Fibroblast of lung (primary cell): ENCODE data around the gene TOR4A.

Source experiments
- CTCF ChIP-seq, 2 donors: IDR thresholded peaks in 1 of 2; conservative IDR thresholded peaks in 1 of 2; 1 replicate in 1 of 2; 2 replicates in 1 of 2; pipeline ENCODE4 v1.5.1; 2011 to 2012; ENCODE audit warnings: low read length in 2 of 2, control low read depth in 1 of 2, inconsistent platforms in 1 of 2, low read depth in 1 of 2, mild to moderate bottlenecking in 1 of 2
- EZH2 ChIP-seq: IDR thresholded peaks from 2 replicates; pipeline ENCODE4 v1.5.1; 2012; ENCODE audit warnings: low read length, control low read depth, mild to moderate bottlenecking; ENCODE audit errors: missing control alignments

- TF ChIP-seq CTCF (conservative IDR thresholded peaks at IDR 0.05 in 1 of 2, IDR thresholded peaks at IDR 0.05 in 1 of 2; ENCODE audit: low read depth in 1 of 2, low read length in 2 of 2) (no peak), EZH2 (no peak)
Observed at GRCh38 chr9:137310189-137311052, 32.9 kb downstream of the TOR4A start.
